Activated CD8-positive, alpha-beta memory T cell treated with anti-CD3 and anti-CD28 coated beads, Interleukin-2, amount 50 U/mL, for 24 hours (primary cell): ENCODE data around the gene ODC1.
"Not testable (repeated sequence)": the region's sequence is repeated elsewhere in the genome, so short reads cannot be mapped to it uniquely, and the experiment has no call there.

ENCODE experiments used
- DNase-seq: peaks from one replicate; pipeline ENCODE4 v3.0.0-alpha.2; 2020; ENCODE audit errors: extremely low read depth

Gene ODC1

DNA sequence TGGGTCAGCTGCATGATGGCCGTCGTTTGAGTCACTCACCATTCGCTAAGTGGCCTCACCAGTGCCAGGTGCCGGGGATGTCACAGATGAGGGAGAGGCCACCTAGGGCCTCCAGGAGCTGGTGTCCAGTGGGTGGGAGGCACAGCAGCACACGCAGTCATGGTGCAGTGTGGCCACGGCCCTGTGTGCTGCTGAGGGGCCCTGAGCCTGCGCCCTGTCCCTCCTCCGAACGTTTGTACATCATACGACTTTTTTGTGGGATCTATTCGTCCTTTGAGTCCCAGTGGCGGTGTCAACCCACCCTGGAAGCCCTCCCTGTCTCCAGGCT, 30.1 kb upstream of the ODC1 start:
- no peak for DNase-seq

DNA sequence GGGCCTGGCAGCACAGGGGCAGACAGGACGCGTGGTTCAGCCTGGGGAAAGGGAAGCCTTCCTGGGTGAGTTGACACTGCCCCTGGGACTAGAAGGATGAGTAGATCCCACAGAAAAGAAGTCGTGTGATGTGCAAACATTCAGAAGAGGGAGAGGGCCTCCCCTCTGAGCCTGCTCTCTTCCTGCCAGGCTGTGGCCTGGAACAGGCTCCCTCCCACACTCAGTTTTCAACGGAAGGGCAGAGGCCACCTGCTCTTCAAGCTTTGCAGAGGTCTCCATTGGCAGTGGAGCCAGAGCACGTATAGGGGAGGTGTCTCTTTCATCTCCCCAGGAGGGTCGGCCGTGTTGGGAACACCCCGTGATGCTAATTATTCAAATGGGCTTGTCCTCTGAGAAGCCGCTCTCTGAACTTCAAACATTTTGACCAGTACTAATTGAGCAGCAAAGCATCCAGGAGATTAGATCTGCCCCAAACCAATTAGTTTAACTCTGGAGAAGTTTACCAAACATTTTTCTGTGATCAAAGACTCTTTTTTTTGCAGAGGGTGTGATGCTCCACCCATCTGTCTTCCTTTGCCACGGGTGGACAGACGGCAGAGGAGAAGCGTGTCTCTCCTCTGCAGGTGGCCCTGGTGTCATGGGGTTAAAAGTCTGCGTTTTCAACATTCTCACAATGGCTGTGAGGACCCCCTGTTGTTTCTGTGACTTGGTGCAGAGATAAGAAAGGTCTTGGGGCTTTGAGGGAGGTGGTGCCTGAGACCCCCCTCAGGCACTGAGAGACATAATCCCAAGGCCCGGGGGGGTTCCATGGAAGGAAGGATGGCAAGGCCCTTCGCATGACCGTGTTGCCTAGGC, 29.5 kb upstream of the ODC1 start:
- no peak for DNase-seq

DNA sequence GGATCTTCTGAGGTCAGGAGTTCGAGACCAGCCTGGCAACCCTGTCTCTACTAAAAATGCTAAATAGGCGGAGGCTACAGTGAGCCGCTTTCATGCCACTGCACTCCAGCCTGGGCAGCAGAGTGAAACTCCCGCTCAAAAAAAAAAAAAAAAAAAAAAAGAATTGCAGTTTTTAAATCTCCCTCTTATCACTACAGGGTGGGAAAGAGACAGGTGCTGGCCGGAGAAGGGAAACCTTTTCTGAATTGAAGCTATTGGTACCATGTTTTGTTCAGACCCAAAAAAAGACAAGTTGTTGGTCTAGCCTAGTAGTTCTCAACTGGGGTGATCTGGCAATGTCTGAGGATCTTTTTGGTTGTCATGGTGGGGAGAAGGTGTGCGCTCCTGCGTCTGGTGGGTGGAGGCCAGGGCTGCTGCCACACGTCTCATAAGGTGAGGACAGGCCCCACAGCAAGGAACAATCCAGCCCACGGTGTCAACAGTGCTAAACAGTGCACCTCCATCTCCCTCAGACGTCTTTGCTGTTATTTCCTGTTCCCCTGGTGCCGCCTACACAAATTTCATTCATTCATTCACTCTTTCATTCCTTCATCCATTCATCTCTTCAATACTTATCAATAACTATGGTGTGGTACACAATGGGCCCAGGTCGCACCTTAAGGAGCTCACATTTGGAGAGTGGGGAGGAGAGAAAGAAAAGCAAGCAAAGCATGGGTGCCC, 28.8 kb upstream of the ODC1 start:
- DNase-seq, result no peak

DNA sequence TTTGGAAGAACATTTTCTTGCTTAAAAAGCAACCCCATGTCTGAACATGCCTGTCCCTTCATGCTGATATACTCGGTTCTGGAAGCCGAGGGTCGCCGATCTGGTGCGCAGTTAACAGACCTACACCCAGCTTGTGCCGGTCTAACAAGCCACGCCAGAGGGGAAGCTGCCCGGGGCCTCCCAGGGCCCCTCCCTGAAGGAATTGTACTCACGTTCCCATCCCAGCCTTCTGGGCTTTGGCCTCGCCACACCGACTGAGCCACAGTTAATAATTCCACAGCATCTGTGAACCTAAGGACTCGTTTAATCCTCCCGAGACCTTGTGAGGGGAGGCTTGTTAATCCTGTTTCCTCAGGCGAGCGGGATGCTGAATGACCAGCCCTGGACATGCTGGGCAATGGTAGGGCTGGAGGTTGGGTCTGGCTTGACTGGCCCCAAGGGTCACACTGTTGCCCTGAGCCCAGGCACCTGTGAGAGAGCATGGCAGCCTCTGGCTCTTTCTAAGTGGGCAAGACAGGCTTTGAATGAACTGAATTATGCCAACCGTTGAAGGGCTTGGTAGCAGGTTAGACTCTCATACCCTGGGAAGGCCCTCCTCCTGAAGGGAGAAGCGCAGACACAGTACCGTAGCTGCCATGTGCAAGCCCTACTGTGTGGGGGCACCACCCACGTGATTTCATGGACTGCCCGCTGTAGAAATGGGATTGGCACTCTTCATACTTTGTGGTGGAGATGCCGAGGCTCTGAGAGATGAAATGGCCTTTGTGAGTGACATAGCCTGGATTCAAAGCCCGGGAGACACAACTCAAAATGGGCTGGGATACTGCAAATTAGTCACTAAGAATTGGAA, 27.9 kb upstream of the ODC1 start:
- DNase-seq, result no peak

DNA sequence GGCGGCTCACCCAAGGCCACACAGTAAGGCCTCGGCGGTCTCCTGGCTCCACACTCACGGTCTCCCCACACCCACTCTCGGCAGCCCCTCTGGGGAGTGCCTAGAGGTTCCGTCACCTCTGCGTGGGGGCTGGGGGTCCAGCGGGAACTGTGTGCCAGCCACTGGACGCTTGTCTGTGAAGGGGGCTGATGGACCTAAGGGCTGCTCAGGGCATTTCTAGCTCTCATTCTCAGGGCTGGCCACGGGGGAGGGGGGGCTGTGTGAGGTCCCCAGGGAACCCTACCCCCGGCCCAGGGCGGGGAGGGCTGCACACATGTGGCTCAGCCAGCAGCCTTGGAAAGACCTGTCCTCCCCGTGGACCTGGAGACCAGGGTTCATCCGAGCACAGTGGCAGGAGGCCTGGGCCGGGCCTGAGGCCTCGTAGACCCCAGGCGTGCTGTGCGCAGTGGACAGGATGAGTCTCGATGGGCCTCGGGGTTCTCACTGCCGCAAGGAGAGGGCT, 27.1 kb upstream of the ODC1 start:
- no peak for DNase-seq

DNA sequence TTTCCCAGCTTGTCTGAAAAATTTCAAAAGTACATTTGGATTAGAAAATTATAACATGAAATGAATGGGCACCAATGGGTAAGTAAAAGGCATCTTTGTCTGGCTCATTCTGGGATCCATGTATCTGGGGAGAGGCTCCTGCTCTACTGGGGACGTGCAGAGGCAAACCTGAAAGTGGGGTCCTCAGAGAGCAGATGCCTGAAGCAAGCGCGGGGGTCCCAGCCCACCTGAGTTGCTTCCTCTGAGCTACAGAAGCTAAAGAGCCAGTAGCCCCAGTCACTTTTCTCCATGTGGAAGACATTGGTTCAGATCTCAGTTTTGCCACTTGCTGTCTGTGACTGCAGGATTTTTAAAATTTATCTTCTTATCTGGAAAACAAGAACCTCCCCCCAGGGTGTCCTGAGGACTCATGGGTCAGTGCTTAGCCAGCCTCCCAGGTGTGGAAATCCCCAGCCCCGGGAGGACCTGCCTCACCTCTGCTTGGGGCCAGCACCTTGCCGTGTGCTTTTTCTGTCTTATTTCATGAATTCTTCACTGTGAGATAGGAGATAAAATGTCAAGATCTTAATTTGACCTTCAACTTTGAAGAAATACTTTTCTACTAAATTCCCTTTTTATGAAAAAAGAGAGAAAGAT, 25.1 kb upstream of the ODC1 start:
- DNase-seq, result no peak

DNA sequence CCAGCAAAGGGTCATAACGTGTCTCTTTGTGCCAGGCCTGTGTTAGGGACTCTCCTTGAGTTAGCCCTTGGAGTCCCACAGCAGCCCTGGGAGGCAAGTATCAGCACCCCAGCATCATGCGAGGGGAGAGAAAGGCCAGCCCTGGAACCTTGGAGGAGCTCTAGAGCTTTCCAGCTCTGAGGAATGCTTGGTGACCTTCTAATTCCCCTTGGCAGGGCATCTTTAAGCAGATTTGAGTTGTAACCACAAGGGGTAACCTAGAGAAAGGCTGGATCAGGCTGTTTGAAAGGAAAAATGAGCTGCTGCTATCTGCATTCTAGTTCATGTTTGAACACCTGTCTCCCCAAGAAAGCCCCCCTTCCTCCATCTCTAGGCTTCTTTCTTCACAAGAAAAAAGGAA, 23.8 kb upstream of the ODC1 start:
- DNase-seq, result no peak

DNA sequence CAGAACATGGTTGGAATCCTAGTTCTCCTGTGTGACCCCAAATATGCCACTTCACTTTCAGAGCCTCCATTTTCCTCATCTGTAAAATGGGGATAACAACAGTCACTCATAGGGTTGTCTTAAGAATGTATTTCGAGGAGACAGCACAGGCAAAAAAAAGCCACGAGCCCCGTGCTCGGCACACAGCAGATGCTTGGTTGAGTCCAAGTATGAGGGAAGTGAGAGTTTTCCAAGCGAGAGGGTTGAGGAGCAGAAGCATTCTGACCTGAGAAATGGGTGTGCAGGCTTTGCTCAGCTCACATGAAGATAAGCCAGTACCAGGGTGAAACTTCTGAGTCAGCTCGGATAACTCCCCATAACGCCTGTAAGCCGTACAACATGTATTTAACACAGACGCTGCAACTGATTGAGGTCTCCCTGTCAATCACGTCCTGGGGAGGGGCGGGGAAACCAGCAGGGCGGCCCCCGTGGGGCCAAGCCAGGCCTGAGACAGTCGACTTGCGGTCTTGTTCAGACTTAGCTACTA, 23.0 kb upstream of the ODC1 start:
- DNase-seq, result no peak

DNA sequence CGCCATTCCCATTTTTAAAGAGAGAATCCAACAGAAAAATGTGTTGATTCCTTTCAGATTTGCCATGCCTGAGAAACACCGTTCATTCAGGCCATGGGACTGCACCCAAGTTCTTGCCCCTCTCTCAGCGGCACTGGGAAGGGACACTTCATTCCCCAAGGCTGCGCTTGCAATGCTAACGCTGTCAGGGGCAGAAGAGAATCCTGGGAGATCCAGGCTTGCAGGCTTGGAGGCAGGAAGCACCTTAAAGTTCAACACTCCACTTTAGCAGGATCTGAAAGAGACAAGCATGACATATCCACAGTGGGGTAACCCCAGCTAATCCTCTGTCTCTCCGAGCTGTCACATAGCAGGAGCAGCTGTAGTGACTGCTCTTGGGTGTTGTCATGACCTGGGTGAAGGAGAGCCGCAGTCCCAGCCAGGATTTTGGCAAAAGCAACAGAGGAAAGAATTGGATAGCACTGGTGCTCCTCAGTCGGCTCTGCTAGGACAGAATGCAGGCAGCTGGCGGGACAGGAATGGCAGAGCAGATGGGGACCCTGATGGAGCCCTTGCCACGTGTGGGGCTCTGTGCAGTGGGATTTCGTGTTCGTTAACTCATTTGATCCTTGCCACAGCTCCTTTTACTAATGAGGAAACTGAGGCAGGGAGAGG, 22.0 kb upstream of the ODC1 start:
- DNase-seq, result no peak

DNA sequence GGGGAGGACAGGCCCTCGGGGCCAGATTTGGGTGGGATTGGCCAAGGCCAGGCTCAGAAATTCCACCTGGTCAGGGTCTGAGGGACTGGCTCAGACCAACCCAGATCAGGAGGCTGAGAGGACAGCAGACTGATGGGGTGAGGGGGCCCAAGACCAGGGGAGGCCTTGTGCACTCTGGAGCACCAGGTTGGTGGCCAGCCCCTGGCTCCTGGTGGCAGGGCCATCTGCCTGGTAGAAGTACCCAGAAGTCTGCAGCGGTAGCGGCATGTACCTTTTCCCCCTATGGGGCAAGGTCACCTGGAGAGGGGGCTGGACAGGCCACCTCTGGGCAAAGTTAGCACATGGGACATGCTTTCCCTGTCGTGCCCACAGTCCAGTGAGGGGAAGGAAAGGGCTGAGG, 21.2 kb upstream of the ODC1 start:
- no peak for DNase-seq

DNA sequence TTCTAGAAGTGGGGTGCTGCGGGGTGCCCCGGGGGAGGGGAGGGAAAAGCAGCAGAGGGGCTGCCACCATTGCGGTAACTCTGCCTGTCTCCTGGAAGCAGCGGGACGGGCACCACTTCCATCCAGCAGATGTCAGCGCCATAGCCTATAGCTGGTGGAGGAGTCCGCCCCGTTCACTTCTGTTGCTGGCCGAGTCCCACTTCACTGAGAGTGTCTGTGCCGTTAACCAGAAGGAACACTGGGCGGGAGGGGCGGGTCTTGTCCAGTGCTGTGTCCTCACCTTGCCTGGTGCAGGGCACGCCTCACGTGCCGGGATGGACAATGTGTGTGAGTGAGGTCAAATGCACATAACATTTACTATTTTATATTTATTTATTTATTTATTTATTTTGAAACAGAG, 19.3 kb upstream of the ODC1 start:
- no peak for DNase-seq

DNA sequence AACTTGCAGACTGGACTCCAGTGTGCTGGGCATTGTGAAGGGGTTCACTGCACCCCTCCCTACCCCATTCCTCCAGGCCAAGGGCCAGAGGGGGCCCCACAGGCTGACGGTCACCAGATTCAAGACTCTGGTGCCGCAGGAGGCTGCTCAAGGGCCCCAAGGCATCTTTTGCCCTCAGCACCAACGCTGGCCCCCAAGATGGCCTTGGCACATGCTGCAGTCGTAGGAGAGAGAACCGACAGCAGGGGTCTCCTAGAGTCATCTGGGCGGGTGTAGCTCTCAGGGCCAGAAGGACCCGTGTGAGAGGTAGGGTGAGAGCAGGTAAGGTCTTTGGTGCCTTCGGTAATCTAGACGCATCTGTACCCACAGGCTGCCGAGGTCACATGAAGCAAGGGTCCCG, 18.7 kb upstream of the ODC1 start:
- DNase-seq, result no peak

DNA sequence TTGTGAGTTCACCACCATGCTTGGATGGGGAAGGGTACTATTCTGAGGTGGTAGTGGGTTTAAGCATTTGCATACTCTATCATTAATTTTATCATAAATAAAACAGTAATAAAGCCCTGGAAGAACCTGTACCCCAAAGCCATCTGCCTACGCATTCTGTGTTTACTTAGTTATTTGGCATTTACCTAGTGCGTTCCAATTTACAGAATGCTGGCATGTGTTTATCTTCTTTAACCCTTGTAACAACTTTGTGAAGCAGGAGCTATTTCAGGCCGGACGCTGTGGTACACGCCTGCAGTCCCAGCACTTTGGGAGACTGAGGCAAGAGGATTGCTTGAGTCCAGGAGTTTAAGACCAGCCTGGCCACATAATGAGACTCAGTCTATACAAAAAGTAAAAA, 17.8 kb upstream of the ODC1 start:
- no peak for DNase-seq

DNA sequence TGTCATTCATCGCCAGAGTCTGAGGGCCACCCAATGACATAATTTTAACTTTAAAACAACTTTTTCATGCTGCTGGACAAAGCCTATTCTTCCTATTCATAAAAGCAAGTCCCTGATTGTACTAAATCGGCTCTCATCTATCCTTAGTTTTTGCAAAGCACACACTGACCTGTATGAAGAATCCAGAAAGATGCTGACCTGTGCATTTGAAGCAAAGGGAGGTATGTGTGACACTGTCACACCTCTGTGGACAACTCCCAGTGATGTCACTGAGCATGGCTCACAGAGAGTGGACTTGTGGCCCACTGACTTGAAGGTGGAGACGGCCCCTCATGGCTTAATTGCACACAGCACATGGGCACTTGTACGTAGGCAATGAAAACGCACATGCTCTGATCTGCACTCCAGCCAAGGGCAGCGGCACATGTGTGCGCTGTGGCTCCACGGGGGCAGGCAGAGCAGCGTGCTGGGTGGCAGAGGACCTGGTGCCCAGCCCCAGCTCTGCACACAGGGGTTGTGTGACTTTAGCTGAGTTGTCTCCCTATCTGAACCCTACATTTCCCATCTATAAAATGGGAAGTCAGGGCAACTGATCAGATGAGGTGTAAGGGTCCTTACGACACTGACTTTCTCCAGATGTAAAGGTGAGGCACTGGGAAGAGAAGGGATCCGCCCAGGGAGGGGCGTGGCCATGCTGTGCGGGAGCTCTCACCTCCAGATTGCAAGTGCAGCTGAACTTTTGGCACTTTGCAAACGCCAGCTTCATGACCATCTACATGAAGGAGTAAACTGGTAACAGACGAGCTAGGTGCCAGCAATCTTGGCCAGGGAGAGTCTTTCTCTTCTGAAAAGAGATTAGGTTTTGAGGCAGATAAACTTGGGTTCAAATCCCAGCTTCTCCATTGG, 14.3 kb upstream of the ODC1 start:
- no peak for DNase-seq

DNA sequence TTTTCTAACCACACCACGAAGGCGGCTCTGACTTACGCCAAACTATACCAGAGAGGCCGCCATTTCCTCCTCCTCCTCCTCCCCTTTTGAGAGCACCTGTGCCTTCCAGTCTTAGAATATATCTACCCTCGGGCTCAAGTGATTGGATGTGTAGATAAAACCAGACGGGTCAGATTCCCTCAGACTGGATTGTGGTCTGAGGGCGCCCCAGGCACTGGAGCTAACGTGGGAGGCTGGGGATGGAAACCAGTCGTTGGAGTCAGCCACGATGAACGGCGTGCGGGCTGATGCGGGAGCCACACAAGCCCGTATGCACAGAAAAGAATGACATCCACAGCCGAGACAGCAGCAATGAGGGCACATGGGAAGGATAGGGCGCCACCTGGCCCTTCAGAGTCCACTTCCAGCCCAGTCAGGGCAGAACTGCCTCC, 12.3 kb upstream of the ODC1 start:
- DNase-seq, result no peak

DNA sequence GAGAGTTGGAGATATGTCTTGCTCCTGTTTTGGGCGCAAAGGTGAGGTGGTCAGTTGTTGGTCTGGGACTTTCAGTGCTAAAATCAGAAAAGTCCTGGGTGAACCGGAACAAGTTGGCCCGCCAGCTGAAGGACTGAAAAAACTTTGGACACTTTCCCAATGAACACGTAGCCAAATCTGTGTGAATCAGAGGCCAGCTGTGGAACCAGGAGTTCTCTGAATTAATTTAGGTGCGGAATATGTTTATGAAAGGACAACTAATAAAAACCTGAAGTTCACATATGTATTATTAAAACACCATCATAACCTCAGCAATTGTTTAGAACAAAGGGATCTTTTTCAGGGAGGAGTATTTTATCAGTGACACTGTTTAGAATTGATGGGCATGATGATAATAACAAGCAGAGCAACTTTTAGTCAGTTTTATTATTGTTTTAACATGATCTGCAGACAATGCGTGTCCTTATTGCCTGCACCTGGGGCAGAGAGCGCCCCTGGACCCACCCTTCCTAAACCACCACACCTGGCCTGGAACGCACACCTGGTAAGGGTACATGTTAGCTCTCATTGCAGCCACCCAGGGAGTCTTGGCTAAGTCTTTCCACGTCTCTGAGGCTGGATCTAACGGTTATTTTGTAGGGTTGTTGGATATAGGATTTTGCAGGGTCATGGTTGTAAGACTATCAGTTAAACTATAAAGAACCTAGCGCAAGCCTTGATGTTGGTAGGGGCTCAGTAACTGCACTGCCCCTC, 9.9 kb upstream of the ODC1 start:
- DNase-seq, result no peak

DNA sequence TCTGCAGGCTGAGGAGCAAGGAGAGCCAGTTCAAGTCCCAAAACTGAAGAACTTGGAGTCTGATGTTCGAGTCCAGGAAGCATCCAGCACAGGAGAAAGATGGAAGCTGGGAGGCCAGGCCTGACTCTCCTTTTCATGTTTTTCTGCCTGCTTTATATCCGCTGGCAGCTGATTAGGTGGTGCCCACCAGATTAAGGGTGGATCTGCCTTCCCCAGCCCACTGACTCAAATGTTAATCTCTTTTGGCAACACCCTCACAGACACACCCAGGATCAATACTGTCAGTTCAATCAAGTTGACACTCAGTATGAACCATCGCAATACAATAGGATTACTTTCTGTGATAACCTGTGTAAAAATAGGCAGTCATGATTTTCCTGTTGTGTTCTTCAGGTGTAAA, 9.1 kb upstream of the ODC1 start:
- not testable (repeated sequence) for DNase-seq

DNA sequence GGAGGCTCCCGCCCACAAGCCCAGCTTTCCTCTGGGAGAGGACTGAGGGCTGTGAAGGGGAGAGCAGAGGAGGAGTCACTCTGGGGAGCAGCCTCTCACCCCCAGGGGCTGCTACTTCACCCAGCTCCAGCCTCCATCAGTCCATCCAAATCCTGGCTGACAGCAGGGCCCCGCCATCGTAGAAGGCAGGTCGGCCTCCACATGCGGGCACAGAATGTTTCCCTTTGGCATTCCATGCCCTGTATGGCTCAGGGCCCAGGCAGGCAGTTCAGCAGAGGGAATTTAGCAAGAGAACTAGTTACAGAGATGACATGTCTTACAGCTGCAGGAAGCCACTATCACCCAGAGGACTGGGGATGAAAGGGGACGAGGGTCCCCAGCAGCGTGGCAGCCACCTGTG, 6.4 kb upstream of the ODC1 start:
- DNase-seq, result no peak

DNA sequence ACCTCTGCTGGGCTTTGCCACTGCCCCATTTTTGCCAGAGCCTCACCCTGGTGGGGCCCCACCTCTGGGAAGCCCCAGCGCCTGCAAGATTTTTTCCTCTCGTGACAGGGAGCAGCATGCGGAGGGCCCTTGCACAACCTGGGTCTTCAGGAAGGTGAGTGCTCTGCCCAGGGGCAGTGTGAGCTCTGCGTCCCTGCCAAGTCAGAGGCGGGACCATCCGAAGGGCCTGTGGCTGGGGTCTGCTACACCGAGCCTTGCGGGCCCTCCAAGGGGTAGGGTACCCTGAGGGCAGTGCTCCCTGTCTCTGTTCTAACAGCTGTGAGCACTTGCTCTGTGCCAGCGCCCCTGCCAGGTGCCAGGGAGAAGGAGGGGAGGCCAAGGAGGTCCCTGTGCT, 5.8 kb upstream of the ODC1 start:
- DNase-seq, result no peak
